ENCODE data around the gene APBB3.

DNA sequence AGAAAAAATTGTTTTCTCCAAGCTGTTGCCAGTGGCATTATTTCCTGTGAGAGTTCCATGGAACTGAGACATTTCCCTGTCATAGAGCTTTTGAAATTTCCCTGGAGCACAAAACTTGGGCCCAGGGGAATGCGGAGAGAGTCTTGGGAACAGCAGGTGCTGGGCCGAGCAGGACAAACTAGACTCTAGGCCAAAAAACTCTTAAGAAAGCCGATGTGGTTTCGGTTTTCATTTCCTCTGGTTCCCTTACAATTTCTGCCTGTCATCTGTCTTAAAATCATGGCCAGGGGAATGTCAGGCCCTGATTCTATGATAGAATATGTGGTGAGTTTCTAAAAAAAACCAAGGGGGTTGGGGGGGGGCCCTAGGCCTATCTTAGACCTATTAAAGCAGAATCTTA lies 4.8 kb upstream of the APBB3 start:
- no peak for TF ChIP-seq PYGO2 (tag; IDR thresholded peaks at IDR 0.05)
- TF ChIP-seq CTCF (IDR thresholded peaks at IDR 0.05 in 2 of 3, conservative IDR thresholded peaks at IDR 0.05 in 1 of 3; ENCODE audit: insufficient read depth in 2 of 3, low read depth in 1 of 3, low read length in 3 of 3) = no peak
- no peak for TF ChIP-seq POLR2A (conservative IDR thresholded peaks at IDR 0.05)
- TF ChIP-seq SIX5 (IDR thresholded peaks at IDR 0.05; ENCODE audit: borderline replicate concordance in 1 of 2, insufficient read depth in 1 of 2, low read depth in 1 of 2, low read length in 2 of 2) = no peak
- no peak for TF ChIP-seq MTF1 (CRISPR knock-in tag; IDR thresholded peaks at IDR 0.05; ENCODE audit: borderline replicate concordance)
- TF ChIP-seq NR3C1 (CRISPR knock-in tag; IDR thresholded peaks at IDR 0.05) = no peak
- no peak for TF ChIP-seq TRIM24 (IDR thresholded peaks at IDR 0.05)
- TF ChIP-seq JUND (IDR thresholded peaks at IDR 0.05; ENCODE audit: borderline replicate concordance, low read depth, low read length) = no peak
- TF ChIP-seq JUND (tag; IDR thresholded peaks at IDR 0.05; ENCODE audit: borderline replicate concordance, low read depth, low read length) = no peak
- TF ChIP-seq, protein P1, sequence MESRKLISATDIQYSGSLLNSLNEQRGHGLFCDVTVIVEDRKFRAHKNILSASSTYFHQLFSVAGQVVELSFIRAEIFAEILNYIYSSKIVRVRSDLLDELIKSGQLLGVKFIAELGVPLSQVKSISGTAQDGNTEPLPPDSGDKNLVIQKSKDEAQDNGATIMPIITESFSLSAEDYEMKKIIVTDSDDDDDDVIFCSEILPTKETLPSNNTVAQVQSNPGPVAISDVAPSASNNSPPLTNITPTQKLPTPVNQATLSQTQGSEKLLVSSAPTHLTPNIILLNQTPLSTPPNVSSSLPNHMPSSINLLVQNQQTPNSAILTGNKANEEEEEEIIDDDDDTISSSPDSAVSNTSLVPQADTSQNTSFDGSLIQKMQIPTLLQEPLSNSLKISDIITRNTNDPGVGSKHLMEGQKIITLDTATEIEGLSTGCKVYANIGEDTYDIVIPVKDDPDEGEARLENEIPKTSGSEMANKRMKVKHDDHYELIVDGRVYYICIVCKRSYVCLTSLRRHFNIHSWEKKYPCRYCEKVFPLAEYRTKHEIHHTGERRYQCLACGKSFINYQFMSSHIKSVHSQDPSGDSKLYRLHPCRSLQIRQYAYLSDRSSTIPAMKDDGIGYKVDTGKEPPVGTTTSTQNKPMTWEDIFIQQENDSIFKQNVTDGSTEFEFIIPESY (CRISPR knock-in tag; IDR thresholded peaks at IDR 0.05) = no peak
- no peak for TF ChIP-seq ZNF324 (CRISPR knock-in tag; IDR thresholded peaks at IDR 0.05)
- no peak for TF ChIP-seq NFRKB (IDR thresholded peaks at IDR 0.05; ENCODE audit: low read depth)

All from K562 (cell line).